Stimulated activated naive B cell treated with anti-CD40 and anti-IgM and Interleukin-4, amounts not matched to agents 10 μg/mL and 1 μg/mL and 100 μg/mL, for 72 hours (primary cell): ENCODE data around the gene HSF5.
"Not testable (repeated sequence)": the region's sequence is repeated elsewhere in the genome, so short reads cannot be mapped to it uniquely, and the experiment has no call there.

Source experiments
- ATAC-seq, 2 donors: fragments of 150-1000 bp; cut with Tn5 transposase; replicated peaks; 2 replicates each; pipeline ENCODE4 v1.10.0; 2021; ENCODE audit warnings: moderate library complexity in 1 of 2
- DNase-seq: peaks from one replicate; pipeline ENCODE4 v3.0.0; 2021
- H3K27ac Mint-ChIP-seq: one replicate; pipeline ENCODE4 v1.8.0; 2022; ENCODE audit warnings: mild to moderate bottlenecking, mixed read lengths
- H3K27me3 Mint-ChIP-seq, 2 donors: one replicate each; pipeline ENCODE4 v1.8.0; 2022; ENCODE audit warnings: mixed read lengths in 2 of 2
- H3K36me3 Mint-ChIP-seq, 2 donors: one replicate each; pipeline ENCODE4 v1.8.0; 2022; ENCODE audit warnings: mixed read lengths in 2 of 2, mild to moderate bottlenecking in 1 of 2
- H3K4me1 Mint-ChIP-seq, 2 donors: one replicate each; pipeline ENCODE4 v1.8.0; 2022; ENCODE audit warnings: mixed read lengths in 2 of 2, mild to moderate bottlenecking in 1 of 2
- H3K4me3 Mint-ChIP-seq, 2 donors: one replicate each; pipeline ENCODE4 v1.8.0; 2022; ENCODE audit warnings: mild to moderate bottlenecking in 2 of 2, mixed read lengths in 2 of 2, moderate library complexity in 1 of 2
- H3K9me3 Mint-ChIP-seq, 2 donors: one replicate each; pipeline ENCODE4 v1.8.0; 2022; ENCODE audit warnings: mixed read lengths in 2 of 2, mild to moderate bottlenecking in 1 of 2

HSF5 gene

DNA sequence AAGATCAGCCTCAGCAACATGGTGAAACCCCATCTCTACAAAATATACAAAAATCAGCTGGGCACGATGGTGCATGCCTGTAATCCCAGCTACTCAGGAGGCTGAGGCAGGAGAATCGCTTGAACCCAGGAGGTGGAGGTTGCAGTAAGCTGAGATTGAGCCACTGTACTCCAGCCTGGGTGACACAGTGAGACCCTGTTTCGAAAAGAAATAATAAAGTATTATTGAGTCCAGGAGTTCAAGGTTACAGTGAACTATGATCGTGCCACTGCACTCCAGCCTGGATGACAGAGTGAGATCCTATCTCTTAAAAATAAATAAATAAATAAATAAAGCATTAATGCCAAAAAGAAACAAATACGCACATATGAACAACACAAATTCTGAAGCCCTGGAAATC lies 6.4 kb downstream of the HSF5 start:
- peaks cover 14 to 18% of the 10 kb centered on the region in 2 donors for H3K36me3 Mint-ChIP-seq
- DNase-seq, H3K4me3 Mint-ChIP-seq, H3K4me1 Mint-ChIP-seq, H3K27me3 Mint-ChIP-seq, H3K9me3 Mint-ChIP-seq, ATAC-seq, H3K27ac Mint-ChIP-seq: not testable (repeated sequence)

DNA sequence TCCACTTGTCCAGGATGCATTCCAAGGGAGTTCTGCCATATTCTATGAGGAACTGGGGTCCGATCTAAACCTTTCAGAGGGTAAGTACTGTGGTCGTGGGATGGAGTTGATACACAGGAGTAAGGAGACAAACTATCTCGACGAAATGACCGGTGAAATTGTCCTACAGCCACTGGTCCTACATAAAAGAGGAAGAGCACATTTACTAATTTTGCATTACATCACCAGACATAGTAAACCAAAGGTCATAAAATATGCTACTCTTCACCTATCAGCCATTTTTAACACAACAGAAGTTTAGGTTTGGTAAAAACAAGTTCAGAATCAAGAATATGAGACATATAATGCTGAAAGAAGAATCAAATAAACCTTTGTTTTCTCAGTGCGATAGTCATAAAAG lies 8.1 kb downstream of the HSF5 start:
- Mint-ChIP-seq H3K4me1 (peaks cover 5% of the 10 kb centered on the region in 2 donors), H3K27ac (no peak overlapping the region), H3K36me3 (peaks cover 22 to 27% of the 10 kb centered on the region in 2 donors), H3K27me3 (no peaks in the 10 kb centered on the region), H3K4me3 (no peak overlapping the region), H3K9me3 (no peaks in the 10 kb centered on the region)
- DNase-seq, result no peak
- ATAC-seq, result no peak

GRCh38 chr17:58476812-58477211 lies 11.4 kb downstream of the HSF5 start:
- Mint-ChIP-seq H3K4me1 (peaks cover 0 to 3% of the 10 kb centered on the region in 2 donors), H3K27ac (no peak overlapping the region), H3K4me3 (no peak overlapping the region), H3K9me3 (no peaks in the 10 kb centered on the region), H3K27me3 (no peaks in the 10 kb centered on the region), H3K36me3 (peaks cover 17 to 23% of the 10 kb centered on the region in 2 donors)
- DNase-seq (no peak), ATAC-seq (no peak)

DNA sequence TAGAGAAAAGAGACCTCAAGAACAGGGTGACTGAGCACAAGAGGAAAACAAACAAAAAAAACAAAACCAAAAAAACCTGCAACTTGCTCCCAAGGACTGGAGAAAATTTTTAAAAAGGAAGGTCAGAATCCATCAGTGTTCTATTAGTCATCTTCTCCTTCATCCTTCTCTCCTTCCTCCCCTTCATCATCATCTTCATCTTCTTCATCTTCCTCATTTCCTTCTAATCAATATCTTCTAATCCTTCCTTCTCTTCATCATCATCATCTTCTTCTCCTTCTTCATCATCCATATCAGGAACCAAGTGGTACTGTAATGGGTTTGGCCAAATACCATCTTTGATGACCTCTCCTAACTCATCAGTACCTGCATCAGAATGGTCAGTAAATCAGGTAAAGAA lies 12.2 kb downstream of the HSF5 start:
- Mint-ChIP-seq H3K9me3 (no peaks in the 10 kb centered on the region), H3K27ac (no peak overlapping the region), H3K4me1 (peaks cover 0 to 3% of the 10 kb centered on the region in 2 donors), H3K36me3 (peaks cover 17 to 20% of the 10 kb centered on the region in 2 donors), H3K4me3 (no peak overlapping the region), H3K27me3 (no peaks in the 10 kb centered on the region)
- ATAC-seq (no peak), DNase-seq (no peak)

- ATAC-seq (no peak), DNase-seq (no peak)
- Mint-ChIP-seq H3K4me3 (no peak overlapping the region), H3K4me1 (no peaks in the 10 kb centered on the region), H3K27ac (no peak overlapping the region), H3K9me3 (no peaks in the 10 kb centered on the region), H3K36me3 (no peaks in the 10 kb centered on the region), H3K27me3 (no peaks in the 10 kb centered on the region)
Observed at GRCh38 chr17:58470356-58470755, 17.9 kb downstream of the HSF5 start.

DNA sequence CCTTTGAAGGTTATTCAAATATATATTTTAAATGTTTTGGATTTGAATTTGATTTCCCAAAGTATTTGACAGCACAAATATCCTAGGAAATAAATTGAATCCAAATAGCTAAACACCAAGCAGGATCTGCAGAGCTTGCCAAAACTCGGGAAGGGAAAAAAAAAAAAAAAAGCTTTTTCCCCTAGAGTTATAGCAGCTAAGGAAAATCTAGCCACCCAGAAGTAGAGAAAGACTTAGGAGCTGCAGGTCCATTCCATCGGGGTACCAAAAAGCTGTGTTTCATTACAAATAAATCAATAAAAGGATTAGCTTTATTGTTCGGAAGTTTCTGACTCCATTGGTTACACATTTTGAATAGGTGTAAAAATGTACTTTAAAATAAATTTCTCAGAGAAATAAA lies 19.3 kb downstream of the HSF5 start:
- H3K4me1 Mint-ChIP-seq, result no peaks in the 10 kb centered on the region
- H3K4me3 Mint-ChIP-seq, result no peak overlapping the region
- no peaks in the 10 kb centered on the region for H3K36me3 Mint-ChIP-seq
- DNase-seq (no peak), ATAC-seq (no peak)
- no peak overlapping the region for H3K27ac Mint-ChIP-seq
- H3K27me3 Mint-ChIP-seq, result no peaks in the 10 kb centered on the region
- no peaks in the 10 kb centered on the region for H3K9me3 Mint-ChIP-seq

- no peak overlapping the region for H3K4me3 Mint-ChIP-seq
- DNase-seq (no peak), ATAC-seq (no peak)
- no peak overlapping the region for H3K27ac Mint-ChIP-seq
- no peaks in the 10 kb centered on the region for H3K27me3 Mint-ChIP-seq
- no peaks in the 10 kb centered on the region for H3K9me3 Mint-ChIP-seq
- peaks cover 0 to 1% of the 10 kb centered on the region in 2 donors for H3K4me1 Mint-ChIP-seq
- peaks cover 27 to 39% of the 10 kb centered on the region in 2 donors for H3K36me3 Mint-ChIP-seq
Observed at GRCh38 chr17:58455491-58455890, 32.7 kb downstream of the HSF5 start.

GRCh38 chr17:58452738-58453137 lies 35.5 kb downstream of the HSF5 start:
- no peak overlapping the region for H3K27ac Mint-ChIP-seq
- DNase-seq (no peak), ATAC-seq (no peak)
- H3K4me3 Mint-ChIP-seq, result no peak overlapping the region
- H3K36me3 Mint-ChIP-seq, result peaks cover 30 to 45% of the 10 kb centered on the region in 2 donors
- no peaks in the 10 kb centered on the region for H3K27me3 Mint-ChIP-seq
- peaks cover 0 to 1% of the 10 kb centered on the region in 2 donors for H3K4me1 Mint-ChIP-seq
- no peaks in the 10 kb centered on the region for H3K9me3 Mint-ChIP-seq

GRCh38 chr17:58447039-58447975 lies 40.9 kb downstream of the HSF5 start:
- Mint-ChIP-seq H3K27me3 (no peaks in the 10 kb centered on the region), H3K4me3 (no peak overlapping the region), H3K9me3 (no peaks in the 10 kb centered on the region), H3K27ac (no peak overlapping the region), H3K4me1 (peaks cover 0 to 4% of the 10 kb centered on the region in 2 donors), H3K36me3 (peaks cover 6 to 26% of the 10 kb centered on the region in 2 donors)
- DNase-seq (peak; percentile 55), ATAC-seq (peak; percentile 92 to 96)

- Mint-ChIP-seq H3K9me3 (no peaks in the 10 kb centered on the region), H3K4me3 (no peak overlapping the region), H3K27ac (no peak overlapping the region), H3K36me3 (peaks cover 6 to 33% of the 10 kb centered on the region in 2 donors), H3K27me3 (no peaks in the 10 kb centered on the region), H3K4me1 (peaks cover 0 to 3% of the 10 kb centered on the region in 2 donors)
- ATAC-seq (no peak), DNase-seq (no peak)
Observed at GRCh38 chr17:58446086-58446485, 42.1 kb downstream of the HSF5 start.

GRCh38 chr17:58436805-58437239 lies 51.4 kb downstream of the HSF5 start:
- no peak for ATAC-seq

DNA sequence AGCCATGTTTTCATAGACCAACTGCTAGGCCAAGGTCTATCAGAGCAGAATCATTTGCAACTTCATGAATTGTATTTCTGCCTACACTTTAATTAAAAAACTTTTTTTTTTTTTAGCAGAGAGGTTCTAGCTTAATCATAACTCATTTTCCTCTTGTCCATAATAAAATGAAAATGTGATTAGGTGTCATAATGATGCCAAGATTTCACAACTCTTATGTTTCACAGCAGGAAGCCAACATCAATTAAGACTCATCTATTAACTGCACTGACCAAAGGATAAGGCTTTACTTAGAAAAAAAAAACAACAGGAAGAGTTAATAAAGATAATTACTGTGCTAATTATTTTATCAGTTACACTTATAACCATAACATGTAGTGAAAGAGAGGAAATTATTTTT lies 52.0 kb downstream of the HSF5 start:
- Mint-ChIP-seq H3K27me3 (no peaks in the 10 kb centered on the region), H3K36me3 (peaks cover 12 to 38% of the 10 kb centered on the region in 2 donors), H3K9me3 (no peaks in the 10 kb centered on the region), H3K27ac (no peak overlapping the region), H3K4me1 (peaks cover 0 to 1% of the 10 kb centered on the region in 2 donors), H3K4me3 (no peak overlapping the region)
- ATAC-seq, result no peak
- no peak for DNase-seq

More at GRCh38 chr17:58436805-58437239, 51.4 kb downstream of the HSF5 start:
- no peak overlapping the region for H3K4me3 Mint-ChIP-seq
- DNase-seq, result no peak
- H3K9me3 Mint-ChIP-seq, result no peaks in the 10 kb centered on the region
- H3K4me1 Mint-ChIP-seq, result peaks cover 0 to 1% of the 10 kb centered on the region in 2 donors
- no peaks in the 10 kb centered on the region for H3K27me3 Mint-ChIP-seq
- peaks cover 12 to 41% of the 10 kb centered on the region in 2 donors for H3K36me3 Mint-ChIP-seq
- H3K27ac Mint-ChIP-seq, result no peak overlapping the region

GRCh38 chr17:58432806-58433573 lies 55.2 kb downstream of the HSF5 start:
- Mint-ChIP-seq H3K4me3 (no peak overlapping the region), H3K36me3 (peaks cover 14 to 37% of the 10 kb centered on the region in 2 donors), H3K27ac (no peak overlapping the region), H3K4me1 (peaks cover 0 to 1% of the 10 kb centered on the region in 2 donors), H3K9me3 (no peaks in the 10 kb centered on the region), H3K27me3 (no peaks in the 10 kb centered on the region)
- no peak for DNase-seq
- ATAC-seq, result no peak

DNA sequence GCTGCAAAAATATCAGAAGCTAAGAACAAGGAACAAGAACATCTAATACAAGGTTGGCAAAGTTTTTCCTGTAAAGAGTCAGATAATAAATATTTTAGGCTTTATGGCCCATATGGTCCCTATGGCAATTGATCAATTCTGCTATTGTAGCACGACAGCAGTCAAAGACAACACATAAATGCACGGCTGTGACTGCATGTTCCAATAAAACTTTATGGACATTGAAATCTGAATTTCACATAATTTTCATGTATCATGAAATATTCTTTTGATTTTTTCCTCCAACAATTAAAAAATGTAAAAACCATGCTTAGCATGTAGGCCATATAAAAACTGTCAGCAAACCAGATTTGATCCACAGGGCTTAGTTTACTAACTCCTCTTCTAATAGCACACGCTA lies 60.4 kb downstream of the HSF5 start:
- Mint-ChIP-seq H3K36me3 (peaks cover 5 to 24% of the 10 kb centered on the region in 2 donors), H3K27me3 (no peaks in the 10 kb centered on the region), H3K9me3 (no peaks in the 10 kb centered on the region), H3K4me3 (no peak overlapping the region), H3K27ac (no peak overlapping the region), H3K4me1 (no peaks in the 10 kb centered on the region)
- ATAC-seq (no peak), DNase-seq (no peak)
